ENCODE data around the gene FCER1G. TPM values are rescaled to one million over a fixed set of nuclear protein-coding genes. Genes with fewer than 3 reads are reported as not detected.

The FCER1G gene
- total and polyA plus RNA-seq, 9 of the 15 experiments (the other 6 are each of a cell fraction or from before 2014, with no cell fraction given), result 0.15 to 0.69 (median 0.31) TPM; not detected in 2

DNA sequence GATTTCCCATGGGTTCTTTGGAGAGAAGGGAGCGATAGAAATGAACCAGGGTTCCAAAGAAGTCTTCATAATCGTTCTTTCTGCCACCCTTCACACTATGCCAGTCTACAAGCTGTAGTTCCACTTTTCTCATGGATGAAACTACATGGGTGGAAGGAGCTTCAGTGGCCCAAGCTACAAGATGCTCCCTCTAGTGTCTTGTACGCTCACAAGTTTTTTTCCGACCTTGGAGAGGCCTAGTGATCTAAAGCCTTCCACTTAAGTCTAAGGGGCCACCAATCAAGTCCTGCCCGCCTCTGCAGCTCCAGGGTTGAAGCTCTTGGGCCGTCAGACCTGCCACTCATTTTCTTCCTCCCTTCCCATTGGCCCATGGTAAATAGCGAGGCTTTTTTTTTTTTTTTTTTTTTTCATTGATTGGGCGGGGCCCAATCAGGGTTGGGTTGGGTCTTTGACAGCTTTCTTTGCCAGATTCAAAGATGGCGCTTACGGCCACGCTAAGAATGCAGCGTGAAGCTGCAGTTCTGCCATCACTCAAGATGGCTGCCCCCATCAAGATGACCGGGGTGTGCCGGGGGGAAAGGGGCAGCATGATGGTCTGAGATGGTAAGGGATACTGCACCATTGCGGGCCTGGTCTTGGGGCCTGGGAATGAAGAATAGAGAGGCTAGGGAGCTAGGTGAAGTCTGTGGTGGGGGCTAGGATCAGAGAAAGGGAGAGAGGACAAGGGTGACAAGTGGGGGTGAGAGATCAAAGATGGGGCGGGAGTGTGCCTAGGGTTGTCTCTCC lies 10.6 kb downstream of the FCER1G start, which contains the start of gene TOMM40L (continued):
- TF ChIP-seq, protein P1, sequence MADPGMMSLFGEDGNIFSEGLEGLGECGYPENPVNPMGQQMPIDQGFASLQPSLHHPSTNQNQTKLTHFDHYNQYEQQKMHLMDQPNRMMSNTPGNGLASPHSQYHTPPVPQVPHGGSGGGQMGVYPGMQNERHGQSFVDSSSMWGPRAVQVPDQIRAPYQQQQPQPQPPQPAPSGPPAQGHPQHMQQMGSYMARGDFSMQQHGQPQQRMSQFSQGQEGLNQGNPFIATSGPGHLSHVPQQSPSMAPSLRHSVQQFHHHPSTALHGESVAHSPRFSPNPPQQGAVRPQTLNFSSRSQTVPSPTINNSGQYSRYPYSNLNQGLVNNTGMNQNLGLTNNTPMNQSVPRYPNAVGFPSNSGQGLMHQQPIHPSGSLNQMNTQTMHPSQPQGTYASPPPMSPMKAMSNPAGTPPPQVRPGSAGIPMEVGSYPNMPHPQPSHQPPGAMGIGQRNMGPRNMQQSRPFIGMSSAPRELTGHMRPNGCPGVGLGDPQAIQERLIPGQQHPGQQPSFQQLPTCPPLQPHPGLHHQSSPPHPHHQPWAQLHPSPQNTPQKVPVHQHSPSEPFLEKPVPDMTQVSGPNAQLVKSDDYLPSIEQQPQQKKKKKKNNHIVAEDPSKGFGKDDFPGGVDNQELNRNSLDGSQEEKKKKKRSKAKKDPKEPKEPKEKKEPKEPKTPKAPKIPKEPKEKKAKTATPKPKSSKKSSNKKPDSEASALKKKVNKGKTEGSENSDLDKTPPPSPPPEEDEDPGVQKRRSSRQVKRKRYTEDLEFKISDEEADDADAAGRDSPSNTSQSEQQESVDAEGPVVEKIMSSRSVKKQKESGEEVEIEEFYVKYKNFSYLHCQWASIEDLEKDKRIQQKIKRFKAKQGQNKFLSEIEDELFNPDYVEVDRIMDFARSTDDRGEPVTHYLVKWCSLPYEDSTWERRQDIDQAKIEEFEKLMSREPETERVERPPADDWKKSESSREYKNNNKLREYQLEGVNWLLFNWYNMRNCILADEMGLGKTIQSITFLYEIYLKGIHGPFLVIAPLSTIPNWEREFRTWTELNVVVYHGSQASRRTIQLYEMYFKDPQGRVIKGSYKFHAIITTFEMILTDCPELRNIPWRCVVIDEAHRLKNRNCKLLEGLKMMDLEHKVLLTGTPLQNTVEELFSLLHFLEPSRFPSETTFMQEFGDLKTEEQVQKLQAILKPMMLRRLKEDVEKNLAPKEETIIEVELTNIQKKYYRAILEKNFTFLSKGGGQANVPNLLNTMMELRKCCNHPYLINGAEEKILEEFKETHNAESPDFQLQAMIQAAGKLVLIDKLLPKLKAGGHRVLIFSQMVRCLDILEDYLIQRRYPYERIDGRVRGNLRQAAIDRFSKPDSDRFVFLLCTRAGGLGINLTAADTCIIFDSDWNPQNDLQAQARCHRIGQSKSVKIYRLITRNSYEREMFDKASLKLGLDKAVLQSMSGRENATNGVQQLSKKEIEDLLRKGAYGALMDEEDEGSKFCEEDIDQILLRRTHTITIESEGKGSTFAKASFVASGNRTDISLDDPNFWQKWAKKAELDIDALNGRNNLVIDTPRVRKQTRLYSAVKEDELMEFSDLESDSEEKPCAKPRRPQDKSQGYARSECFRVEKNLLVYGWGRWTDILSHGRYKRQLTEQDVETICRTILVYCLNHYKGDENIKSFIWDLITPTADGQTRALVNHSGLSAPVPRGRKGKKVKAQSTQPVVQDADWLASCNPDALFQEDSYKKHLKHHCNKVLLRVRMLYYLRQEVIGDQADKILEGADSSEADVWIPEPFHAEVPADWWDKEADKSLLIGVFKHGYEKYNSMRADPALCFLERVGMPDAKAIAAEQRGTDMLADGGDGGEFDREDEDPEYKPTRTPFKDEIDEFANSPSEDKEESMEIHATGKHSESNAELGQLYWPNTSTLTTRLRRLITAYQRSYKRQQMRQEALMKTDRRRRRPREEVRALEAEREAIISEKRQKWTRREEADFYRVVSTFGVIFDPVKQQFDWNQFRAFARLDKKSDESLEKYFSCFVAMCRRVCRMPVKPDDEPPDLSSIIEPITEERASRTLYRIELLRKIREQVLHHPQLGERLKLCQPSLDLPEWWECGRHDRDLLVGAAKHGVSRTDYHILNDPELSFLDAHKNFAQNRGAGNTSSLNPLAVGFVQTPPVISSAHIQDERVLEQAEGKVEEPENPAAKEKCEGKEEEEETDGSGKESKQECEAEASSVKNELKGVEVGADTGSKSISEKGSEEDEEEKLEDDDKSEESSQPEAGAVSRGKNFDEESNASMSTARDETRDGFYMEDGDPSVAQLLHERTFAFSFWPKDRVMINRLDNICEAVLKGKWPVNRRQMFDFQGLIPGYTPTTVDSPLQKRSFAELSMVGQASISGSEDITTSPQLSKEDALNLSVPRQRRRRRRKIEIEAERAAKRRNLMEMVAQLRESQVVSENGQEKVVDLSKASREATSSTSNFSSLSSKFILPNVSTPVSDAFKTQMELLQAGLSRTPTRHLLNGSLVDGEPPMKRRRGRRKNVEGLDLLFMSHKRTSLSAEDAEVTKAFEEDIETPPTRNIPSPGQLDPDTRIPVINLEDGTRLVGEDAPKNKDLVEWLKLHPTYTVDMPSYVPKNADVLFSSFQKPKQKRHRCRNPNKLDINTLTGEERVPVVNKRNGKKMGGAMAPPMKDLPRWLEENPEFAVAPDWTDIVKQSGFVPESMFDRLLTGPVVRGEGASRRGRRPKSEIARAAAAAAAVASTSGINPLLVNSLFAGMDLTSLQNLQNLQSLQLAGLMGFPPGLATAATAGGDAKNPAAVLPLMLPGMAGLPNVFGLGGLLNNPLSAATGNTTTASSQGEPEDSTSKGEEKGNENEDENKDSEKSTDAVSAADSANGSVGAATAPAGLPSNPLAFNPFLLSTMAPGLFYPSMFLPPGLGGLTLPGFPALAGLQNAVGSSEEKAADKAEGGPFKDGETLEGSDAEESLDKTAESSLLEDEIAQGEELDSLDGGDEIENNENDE (IDR thresholded peaks at IDR 0.05; ENCODE audit: low read depth, low read length), result no peak
- TF ChIP-seq, protein P2, sequence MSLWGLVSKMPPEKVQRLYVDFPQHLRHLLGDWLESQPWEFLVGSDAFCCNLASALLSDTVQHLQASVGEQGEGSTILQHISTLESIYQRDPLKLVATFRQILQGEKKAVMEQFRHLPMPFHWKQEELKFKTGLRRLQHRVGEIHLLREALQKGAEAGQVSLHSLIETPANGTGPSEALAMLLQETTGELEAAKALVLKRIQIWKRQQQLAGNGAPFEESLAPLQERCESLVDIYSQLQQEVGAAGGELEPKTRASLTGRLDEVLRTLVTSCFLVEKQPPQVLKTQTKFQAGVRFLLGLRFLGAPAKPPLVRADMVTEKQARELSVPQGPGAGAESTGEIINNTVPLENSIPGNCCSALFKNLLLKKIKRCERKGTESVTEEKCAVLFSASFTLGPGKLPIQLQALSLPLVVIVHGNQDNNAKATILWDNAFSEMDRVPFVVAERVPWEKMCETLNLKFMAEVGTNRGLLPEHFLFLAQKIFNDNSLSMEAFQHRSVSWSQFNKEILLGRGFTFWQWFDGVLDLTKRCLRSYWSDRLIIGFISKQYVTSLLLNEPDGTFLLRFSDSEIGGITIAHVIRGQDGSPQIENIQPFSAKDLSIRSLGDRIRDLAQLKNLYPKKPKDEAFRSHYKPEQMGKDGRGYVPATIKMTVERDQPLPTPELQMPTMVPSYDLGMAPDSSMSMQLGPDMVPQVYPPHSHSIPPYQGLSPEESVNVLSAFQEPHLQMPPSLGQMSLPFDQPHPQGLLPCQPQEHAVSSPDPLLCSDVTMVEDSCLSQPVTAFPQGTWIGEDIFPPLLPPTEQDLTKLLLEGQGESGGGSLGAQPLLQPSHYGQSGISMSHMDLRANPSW (CRISPR knock-in tag; IDR thresholded peaks at IDR 0.05), result no peak
- TF ChIP-seq ZNF717 (CRISPR knock-in tag; IDR thresholded peaks at IDR 0.05), result no peak
- TF ChIP-seq, protein P3, sequence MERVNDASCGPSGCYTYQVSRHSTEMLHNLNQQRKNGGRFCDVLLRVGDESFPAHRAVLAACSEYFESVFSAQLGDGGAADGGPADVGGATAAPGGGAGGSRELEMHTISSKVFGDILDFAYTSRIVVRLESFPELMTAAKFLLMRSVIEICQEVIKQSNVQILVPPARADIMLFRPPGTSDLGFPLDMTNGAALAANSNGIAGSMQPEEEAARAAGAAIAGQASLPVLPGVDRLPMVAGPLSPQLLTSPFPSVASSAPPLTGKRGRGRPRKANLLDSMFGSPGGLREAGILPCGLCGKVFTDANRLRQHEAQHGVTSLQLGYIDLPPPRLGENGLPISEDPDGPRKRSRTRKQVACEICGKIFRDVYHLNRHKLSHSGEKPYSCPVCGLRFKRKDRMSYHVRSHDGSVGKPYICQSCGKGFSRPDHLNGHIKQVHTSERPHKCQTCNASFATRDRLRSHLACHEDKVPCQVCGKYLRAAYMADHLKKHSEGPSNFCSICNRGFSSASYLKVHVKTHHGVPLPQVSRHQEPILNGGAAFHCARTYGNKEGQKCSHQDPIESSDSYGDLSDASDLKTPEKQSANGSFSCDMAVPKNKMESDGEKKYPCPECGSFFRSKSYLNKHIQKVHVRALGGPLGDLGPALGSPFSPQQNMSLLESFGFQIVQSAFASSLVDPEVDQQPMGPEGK (CRISPR knock-in tag; IDR thresholded peaks at IDR 0.05; ENCODE audit: borderline replicate concordance), result no peak
- no peak for TF ChIP-seq ZNF830 (CRISPR knock-in tag; IDR thresholded peaks at IDR 0.05)
- no peak for TF ChIP-seq BDP1 (IDR thresholded peaks at IDR 0.05; ENCODE audit: insufficient read depth, insufficient read length)
- TF ChIP-seq POU5F1 (IDR thresholded peaks at IDR 0.05; ENCODE audit: borderline replicate concordance, low read depth, low read length, partially characterized antibody), result no peak
- TF ChIP-seq SMAD2 (IDR thresholded peaks at IDR 0.05; ENCODE audit: low read depth, low read length), result no peak
